Keratinocyte (primary cell): ENCODE measurements around the gene SPDYE4. TPM values are rescaled to one million over a fixed set of nuclear protein-coding genes. Genes with fewer than 3 reads are reported as not detected.

Source experiments
- DNase-seq: peaks from one replicate; pipeline ENCODE4 v3.0.0-alpha.2; 2011; ENCODE audit warnings: low read depth, missing footprints, low spot score
- FAIRE-seq: peaks from 2 replicates; lab custom pipeline; 2011; peaks lifted over from hg19 to GRCh38; lab: Jason Lieb, UNC
- H2AFZ ChIP-seq: 2 replicates; pipeline ENCODE4 v1.6.0; 2012; ENCODE audit warnings: low read length, control low read depth, inconsistent platforms; ENCODE audit not compliant: control insufficient read depth
- H3K27ac ChIP-seq: 2 replicates; pipeline ENCODE4 v1.5.1; 2011; ENCODE audit warnings: low read length; ENCODE audit not compliant: control insufficient read depth, insufficient read depth
- H3K27me3 ChIP-seq: 3 replicates; pipeline ENCODE4 v1.6.0; 2011; ENCODE audit warnings: low read length; ENCODE audit not compliant: control insufficient read depth, insufficient read depth; ENCODE audit errors: extremely low read depth
- H3K36me3 ChIP-seq, 2 experiments: 2 replicates in 1 of 2; 3 replicates in 1 of 2; pipeline ENCODE4 v1.5.1; 2011; ENCODE audit warnings: low read length in 2 of 2, mild to moderate bottlenecking in 1 of 2; ENCODE audit not compliant: control insufficient read depth in 2 of 2, insufficient read depth in 2 of 2; ENCODE audit errors: extremely low read depth in 1 of 2
- H3K4me1 ChIP-seq: 3 replicates; pipeline ENCODE4 v1.5.1; 2011; ENCODE audit warnings: low read length; ENCODE audit not compliant: control insufficient read depth, insufficient read depth; ENCODE audit errors: extremely low read depth
- H3K4me2 ChIP-seq: 3 replicates; pipeline ENCODE4 v1.6.0; 2011; ENCODE audit warnings: low read depth, low read length; ENCODE audit not compliant: control insufficient read depth, insufficient read depth; ENCODE audit errors: extremely low read depth
- H3K4me3 ChIP-seq, 3 experiments: fragments of 200-600 bp in 1 of 3; sonication (generic) in 1 of 3; 2 replicates in 2 of 3; 3 replicates in 1 of 3; pipeline ENCODE4 v1.5.1; 2011 to 2016; ENCODE audit warnings: low read length in 3 of 3, mild to moderate bottlenecking in 3 of 3, control low read depth in 2 of 3, inconsistent platforms in 1 of 3, low read depth in 1 of 3, mixed read lengths in 1 of 3, mixed run types in 1 of 3, moderate library complexity in 1 of 3; ENCODE audit not compliant: control insufficient read depth in 2 of 3, insufficient read depth in 2 of 3; ENCODE audit errors: extremely low read depth in 1 of 3
- H3K79me2 ChIP-seq: 2 replicates; pipeline ENCODE4 v1.6.0; 2012; ENCODE audit warnings: low read length; ENCODE audit not compliant: control insufficient read depth, insufficient read depth
- H3K9ac ChIP-seq: 3 replicates; pipeline ENCODE4 v1.6.0; 2011; ENCODE audit warnings: low read length; ENCODE audit not compliant: control insufficient read depth, insufficient read depth; ENCODE audit errors: extremely low read depth
- H3K9me1 ChIP-seq: 3 replicates; pipeline ENCODE4 v1.6.0; 2011; ENCODE audit warnings: low read length; ENCODE audit not compliant: control insufficient read depth, insufficient read depth; ENCODE audit errors: extremely low read depth
- H3K9me3 ChIP-seq: 2 replicates; pipeline ENCODE4 v1.5.1; 2012; ENCODE audit warnings: low read depth, low read length; ENCODE audit not compliant: control insufficient read depth
- H4K20me1 ChIP-seq: 3 replicates; pipeline ENCODE4 v1.6.0; 2011; ENCODE audit warnings: low read length; ENCODE audit not compliant: control insufficient read depth, insufficient read depth; ENCODE audit errors: extremely low read depth
- CTCF ChIP-seq, 3 experiments: IDR thresholded peaks in 1 of 3; conservative IDR thresholded peaks in 1 of 3; optimal IDR thresholded peaks in 1 of 3; 2 replicates in 2 of 3; 3 replicates in 1 of 3; pipeline versions ENCODE3 to v1.5.1; 2011; ENCODE audit warnings: low read length in 3 of 3, mild to moderate bottlenecking in 3 of 3, moderate library complexity in 2 of 3, control low read depth in 1 of 3, inconsistent platforms in 1 of 3; ENCODE audit not compliant: insufficient read depth in 2 of 3; ENCODE audit errors: extremely low read depth in 1 of 3
- EZH2 ChIP-seq: IDR thresholded peaks from one replicate; pipeline ENCODE4 v1.6.1; 2012; ENCODE audit warnings: inconsistent platforms, mild to moderate bottlenecking, low read length, moderate library complexity
- dilution Hi-C: fragments of 300-500 bp; cut with MboI; formaldehyde crosslinking; loops from one replicate; pipeline ENCODE4 v1.7.0; 2020; ENCODE audit warnings: low sequenced_read_pairs; ENCODE audit not compliant: extremely low pct_ligation_motif_present
- polyA plus RNA-seq, 5 experiments: library from polyadenylated mRNA; depleted of rRNA in 3 of 5; stranded (reverse) in 3 of 5; stranded (forward) in 1 of 5; unstranded in 1 of 5; fragments of >200 nt; gene quantifications; 1 replicate in 1 of 5; 2 replicates in 3 of 5; 3 replicates in 1 of 5; pipeline versions ENCODE4 v1.2.1 to v1.2.3, GENCODE V29; 2011 to 2012; ENCODE audit warnings: missing spikeins in 2 of 5, low read depth in 1 of 5, low replicate concordance in 1 of 5

Gene SPDYE4
- polyA plus RNA-seq, 1 donor (not counting 4 experiments of a cell fraction or from before 2014, with no cell fraction given): not detected

GRCh38 chr17:8800656-8801055, 42.3 kb upstream of the SPDYE4 start:
- Histone ChIP-seq H3K27ac (no peak overlapping the region), H2AFZ (no peak overlapping the region), H3K27me3 (peaks cover 11% of the 10 kb centered on the region), H3K9ac (no peak overlapping the region), H3K79me2 (no peaks in the 10 kb centered on the region), H4K20me1 (no peaks in the 10 kb centered on the region), H3K4me1 (peaks cover 2% of the 10 kb centered on the region), H3K4me2 (no peak overlapping the region), H3K4me3 (no peak overlapping the region), H3K9me3 (no peaks in the 10 kb centered on the region), H3K36me3 (no peaks in the 10 kb centered on the region), H3K9me1 (no peaks in the 10 kb centered on the region)
- DNase-seq (no peak), FAIRE-seq (no peak)
- dilution Hi-C loops: no loop called here
- TF ChIP-seq CTCF (optimal IDR thresholded peaks at IDR 0.05 in 1 of 3, IDR thresholded peaks at IDR 0.05 in 1 of 3, conservative IDR thresholded peaks at IDR 0.05 in 1 of 3; ENCODE audit: extremely low read depth in 1 of 3, insufficient read depth in 2 of 3, low read length in 3 of 3) (no peak), EZH2 (no peak)

- H3K27ac ChIP-seq: no peak overlapping the region
- H3K4me1 ChIP-seq: peaks cover 2% of the 10 kb centered on the region
- FAIRE-seq (no peak), DNase-seq (no peak)
- H3K27me3 ChIP-seq: peaks cover 11% of the 10 kb centered on the region
- dilution Hi-C loops: no loop called here
- no peaks in the 10 kb centered on the region for H3K9me3 ChIP-seq
- TF ChIP-seq CTCF (optimal IDR thresholded peaks at IDR 0.05 in 1 of 3, IDR thresholded peaks at IDR 0.05 in 1 of 3, conservative IDR thresholded peaks at IDR 0.05 in 1 of 3; ENCODE audit: extremely low read depth in 1 of 3, insufficient read depth in 2 of 3, low read length in 3 of 3) (no peak), EZH2 (no peak)
- H4K20me1 ChIP-seq: no peaks in the 10 kb centered on the region
- H3K4me2 ChIP-seq: no peak overlapping the region
- no peaks in the 10 kb centered on the region for H3K9me1 ChIP-seq
- no peak overlapping the region for H2AFZ ChIP-seq
- H3K79me2 ChIP-seq: no peaks in the 10 kb centered on the region
- no peak overlapping the region for H3K4me3 ChIP-seq
- no peaks in the 10 kb centered on the region for H3K36me3 ChIP-seq
- H3K9ac ChIP-seq: no peak overlapping the region
These were observed 41.3 kb upstream of the SPDYE4 start for GRCh38 chr17:8799570-8800212.
